SK-N-SH treated with all-trans-retinoic acid at 6 μM for 48 hours (cell line): ENCODE data around the gene XPOT.

Source experiments
- ARNTL ChIP-seq: fragments of 450-650 bp; formaldehyde crosslinking; IDR thresholded peaks from 2 replicates; pipeline ENCODE4 v1.5.0; 2020; ENCODE audit warnings: low read depth, mild to moderate bottlenecking, moderate library complexity, borderline replicate concordance
- CSDC2 ChIP-seq: fragments of 250-450 bp; sonication (Bioruptor Pico); IDR thresholded peaks from 2 replicates; pipeline ENCODE4 v1.5.0; 2020; ENCODE audit warnings: mild to moderate bottlenecking, moderate library complexity
- OSR1 ChIP-seq: fragments of 250-450 bp; sonication (Bioruptor Pico); IDR thresholded peaks from 2 replicates; pipeline ENCODE4 v1.8.0; 2022; ENCODE audit warnings: moderate library complexity, mild to moderate bottlenecking, inconsistent platforms
- POU6F1 ChIP-seq: fragments of 250-450 bp; sonication (Bioruptor Pico); IDR thresholded peaks from 2 replicates; pipeline ENCODE4 v1.8.0; 2021; ENCODE audit warnings: low read depth, mild to moderate bottlenecking, moderate library complexity, borderline replicate concordance
- PPARA ChIP-seq: fragments of 250-450 bp; sonication (Bioruptor Pico); IDR thresholded peaks from 2 replicates; pipeline ENCODE4 v1.5.0; 2020; ENCODE audit warnings: mild to moderate bottlenecking, borderline replicate concordance
- SNAI2 ChIP-seq: fragments of 250-450 bp; sonication (Bioruptor Pico); IDR thresholded peaks from 2 replicates; pipeline ENCODE4 v1.5.0; 2020; ENCODE audit warnings: mild to moderate bottlenecking, moderate library complexity
- TCF4 ChIP-seq: fragments of 250-450 bp; sonication (Bioruptor Pico); IDR thresholded peaks from 2 replicates; pipeline ENCODE4 v1.8.0; 2021; ENCODE audit warnings: mild to moderate bottlenecking, moderate library complexity, borderline replicate concordance
- TOX ChIP-seq: fragments of 250-450 bp; sonication (Bioruptor Pico); IDR thresholded peaks from 2 replicates; pipeline ENCODE4 v1.8.0; 2021; ENCODE audit warnings: mild to moderate bottlenecking, moderate library complexity, borderline replicate concordance
- TSHZ2 ChIP-seq: fragments of 250-450 bp; sonication (Bioruptor Pico); IDR thresholded peaks from 2 replicates; pipeline ENCODE4 v1.5.0; 2020; ENCODE audit warnings: mild to moderate bottlenecking, moderate library complexity
- ZFP30 ChIP-seq: fragments of 450-650 bp; formaldehyde crosslinking; IDR thresholded peaks from 2 replicates; pipeline ENCODE4 v1.5.0; 2022; ENCODE audit warnings: mild to moderate bottlenecking, moderate library complexity
- ZNF70 ChIP-seq: fragments of 450-650 bp; formaldehyde crosslinking; IDR thresholded peaks from 2 replicates; pipeline ENCODE4 v1.5.0; 2020; ENCODE audit warnings: mild to moderate bottlenecking, moderate library complexity
- TF ChIP-seq, protein P1 (sequence below): fragments of 250-450 bp; sonication (Bioruptor Pico); IDR thresholded peaks from 2 replicates; pipeline ENCODE4 v1.8.0; 2020; ENCODE audit warnings: mild to moderate bottlenecking, moderate library complexity, borderline replicate concordance
- TF ChIP-seq, protein P2 (sequence below): fragments of 250-450 bp; sonication (Bioruptor Pico); IDR thresholded peaks from 2 replicates; pipeline ENCODE4 v1.5.1; 2020; ENCODE audit warnings: low read depth, mild to moderate bottlenecking, moderate library complexity

- TF ChIP-seq SNAI2 (CRISPR knock-in tag) (no peak), ARNTL (CRISPR knock-in tag) (no peak), TCF4 (no peak), CSDC2 (CRISPR knock-in tag) (no peak), ZFP30 (CRISPR knock-in tag) (no peak), TOX (CRISPR knock-in tag) (no peak), ZNF70 (CRISPR knock-in tag) (no peak), POU6F1 (CRISPR knock-in tag) (no peak), PPARA (no peak), TSHZ2 (CRISPR knock-in tag) (no peak), OSR1 (CRISPR knock-in tag) (no peak)
- TF ChIP-seq, protein P1, sequence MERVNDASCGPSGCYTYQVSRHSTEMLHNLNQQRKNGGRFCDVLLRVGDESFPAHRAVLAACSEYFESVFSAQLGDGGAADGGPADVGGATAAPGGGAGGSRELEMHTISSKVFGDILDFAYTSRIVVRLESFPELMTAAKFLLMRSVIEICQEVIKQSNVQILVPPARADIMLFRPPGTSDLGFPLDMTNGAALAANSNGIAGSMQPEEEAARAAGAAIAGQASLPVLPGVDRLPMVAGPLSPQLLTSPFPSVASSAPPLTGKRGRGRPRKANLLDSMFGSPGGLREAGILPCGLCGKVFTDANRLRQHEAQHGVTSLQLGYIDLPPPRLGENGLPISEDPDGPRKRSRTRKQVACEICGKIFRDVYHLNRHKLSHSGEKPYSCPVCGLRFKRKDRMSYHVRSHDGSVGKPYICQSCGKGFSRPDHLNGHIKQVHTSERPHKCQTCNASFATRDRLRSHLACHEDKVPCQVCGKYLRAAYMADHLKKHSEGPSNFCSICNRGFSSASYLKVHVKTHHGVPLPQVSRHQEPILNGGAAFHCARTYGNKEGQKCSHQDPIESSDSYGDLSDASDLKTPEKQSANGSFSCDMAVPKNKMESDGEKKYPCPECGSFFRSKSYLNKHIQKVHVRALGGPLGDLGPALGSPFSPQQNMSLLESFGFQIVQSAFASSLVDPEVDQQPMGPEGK = no peak
- TF ChIP-seq, protein P2, sequence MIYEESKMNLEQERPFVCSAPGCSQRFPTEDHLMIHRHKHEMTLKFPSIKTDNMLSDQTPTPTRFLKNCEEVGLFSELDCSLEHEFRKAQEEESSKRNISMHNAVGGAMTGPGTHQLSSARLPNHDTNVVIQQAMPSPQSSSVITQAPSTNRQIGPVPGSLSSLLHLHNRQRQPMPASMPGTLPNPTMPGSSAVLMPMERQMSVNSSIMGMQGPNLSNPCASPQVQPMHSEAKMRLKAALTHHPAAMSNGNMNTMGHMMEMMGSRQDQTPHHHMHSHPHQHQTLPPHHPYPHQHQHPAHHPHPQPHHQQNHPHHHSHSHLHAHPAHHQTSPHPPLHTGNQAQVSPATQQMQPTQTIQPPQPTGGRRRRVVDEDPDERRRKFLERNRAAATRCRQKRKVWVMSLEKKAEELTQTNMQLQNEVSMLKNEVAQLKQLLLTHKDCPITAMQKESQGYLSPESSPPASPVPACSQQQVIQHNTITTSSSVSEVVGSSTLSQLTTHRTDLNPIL (CRISPR knock-in tag) = no peak
These were observed 52.8 kb downstream of the XPOT start for GRCh38 chr12:64457032-64457431.
